HG02798 (cell line): ENCODE data around the gene RNU11.
"Not testable (repeated sequence)": the region's sequence is repeated elsewhere in the genome, so short reads cannot be mapped to it uniquely, and the experiment has no call there.

ENCODE experiments used
- ATAC-seq: cut with Tn5 transposase; IDR thresholded peaks from one replicate; pipeline ENCODE4 v1.9.1; 2021; ENCODE audit warnings: mild to moderate bottlenecking; ENCODE audit not compliant: unreplicated experiment, poor library complexity

The RNU11 gene

DNA sequence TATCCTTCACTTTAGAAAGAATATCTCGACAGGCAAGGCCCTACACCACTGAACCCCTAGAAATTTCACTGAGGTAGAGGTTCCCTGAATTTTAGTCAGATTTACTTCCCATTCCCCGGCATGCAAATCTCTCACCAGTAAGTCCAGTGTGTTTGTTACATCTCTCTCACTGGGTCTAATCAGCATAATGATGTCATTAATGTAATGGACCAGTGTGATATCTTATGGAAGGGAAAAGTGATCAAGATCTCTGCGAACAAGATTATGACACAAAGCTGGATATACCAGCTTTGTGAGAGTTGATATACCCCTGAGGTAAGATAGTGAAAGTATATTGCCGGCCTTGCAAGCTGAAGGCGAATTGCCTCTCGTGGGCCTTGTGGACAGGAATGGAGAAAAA is 7.9 kb downstream of the RNU11 start:
- no peak for ATAC-seq

- no peak for ATAC-seq
Measured at GRCh38 chr1:28663871-28664470, 15.6 kb downstream of the RNU11 start.

DNA sequence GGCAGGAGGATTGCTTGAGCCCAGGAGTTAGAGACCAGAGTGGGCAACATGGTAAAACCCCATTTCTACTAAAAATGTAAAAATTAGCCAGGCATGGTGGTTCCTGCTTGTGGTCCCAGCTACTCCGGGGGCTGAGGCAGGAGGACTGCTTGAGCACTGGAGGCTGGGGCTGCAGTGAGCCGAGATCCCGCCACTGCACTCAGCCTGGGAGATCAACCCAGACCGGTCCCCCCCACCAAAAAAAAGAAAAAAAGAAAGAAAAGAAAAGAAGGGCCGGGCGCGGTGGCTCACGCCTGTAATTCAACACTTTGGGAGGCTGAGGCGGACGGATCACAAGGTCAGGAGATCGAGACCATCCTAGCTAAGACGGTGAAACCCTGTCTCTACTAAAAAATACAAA is 18.4 kb downstream of the RNU11 start:
- ATAC-seq: no peak

GRCh38 chr1:28668191-28668955 is 20.0 kb downstream of the RNU11 start, which contains the start of gene GMEB1:
GMEB1 (plus strand) TSS chr1:28668784; CDS start chr1:28683613, 14,829 bp downstream.
- ATAC-seq: peak; percentile 83

DNA sequence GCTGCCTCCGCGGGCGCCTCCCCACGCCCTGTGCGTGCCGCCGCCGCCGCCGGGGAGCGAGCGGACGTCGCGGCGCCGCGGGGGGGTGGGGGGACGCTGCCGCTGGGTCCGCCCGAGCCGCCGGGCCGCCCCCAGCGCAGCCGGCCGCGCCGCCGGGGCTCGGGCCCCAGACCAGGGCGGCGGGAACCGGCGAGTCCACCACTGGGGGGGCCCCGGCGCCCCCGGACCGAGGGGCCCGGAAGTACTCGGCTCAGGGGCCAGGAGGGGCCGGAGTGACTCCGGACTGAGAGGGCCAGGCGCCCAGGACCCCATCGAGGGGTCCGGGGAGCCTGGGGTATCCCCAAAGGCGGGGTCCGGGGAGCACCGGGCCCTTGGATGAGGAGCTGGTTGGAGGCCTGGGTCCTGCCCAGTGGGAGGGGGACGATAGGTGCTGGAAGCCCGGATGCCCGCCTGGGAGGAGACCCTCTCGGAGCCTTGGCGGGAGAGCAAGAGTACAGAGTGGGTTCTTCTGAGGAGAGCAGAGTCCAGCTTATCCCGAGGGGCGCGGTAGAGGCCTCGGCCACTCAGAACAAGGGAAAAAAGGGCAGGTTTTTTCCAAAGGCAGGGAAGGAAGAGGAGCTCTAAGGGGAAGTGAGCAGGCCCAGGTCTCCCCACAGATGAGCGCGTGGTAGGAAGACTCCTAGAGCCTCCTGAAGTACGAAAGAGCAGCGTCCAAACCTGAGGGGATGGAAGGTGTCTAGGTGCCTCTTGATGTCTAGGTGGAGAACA is 20.7 kb downstream of the RNU11 start:
- ATAC-seq: peak; percentile 75

DNA sequence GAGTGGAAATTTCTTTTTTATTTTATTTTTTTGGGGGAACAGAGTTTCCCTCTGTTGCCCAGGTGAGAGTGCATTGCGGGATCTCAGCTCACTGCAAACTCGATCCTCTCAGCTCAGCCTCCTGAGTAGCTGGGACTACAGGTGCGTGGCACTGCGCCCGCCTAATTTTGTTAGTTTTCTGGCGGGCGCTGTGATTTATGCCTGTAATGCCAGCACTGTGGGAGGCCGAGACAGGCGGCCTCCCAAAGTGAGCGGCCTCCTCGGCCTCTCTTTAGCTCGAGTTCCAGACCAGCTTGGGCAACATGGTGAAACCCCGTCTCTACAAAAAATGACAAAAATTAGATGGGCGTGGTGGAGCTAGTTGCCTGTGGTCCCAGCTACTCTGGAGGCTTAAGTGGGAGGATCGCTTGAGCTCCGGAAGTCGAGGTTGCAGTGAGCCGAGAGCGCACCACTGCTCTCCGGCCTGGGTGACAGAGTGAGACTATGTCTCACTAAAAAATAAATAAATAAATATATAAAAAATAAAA is 22.9 kb downstream of the RNU11 start:
- no peak for ATAC-seq

DNA sequence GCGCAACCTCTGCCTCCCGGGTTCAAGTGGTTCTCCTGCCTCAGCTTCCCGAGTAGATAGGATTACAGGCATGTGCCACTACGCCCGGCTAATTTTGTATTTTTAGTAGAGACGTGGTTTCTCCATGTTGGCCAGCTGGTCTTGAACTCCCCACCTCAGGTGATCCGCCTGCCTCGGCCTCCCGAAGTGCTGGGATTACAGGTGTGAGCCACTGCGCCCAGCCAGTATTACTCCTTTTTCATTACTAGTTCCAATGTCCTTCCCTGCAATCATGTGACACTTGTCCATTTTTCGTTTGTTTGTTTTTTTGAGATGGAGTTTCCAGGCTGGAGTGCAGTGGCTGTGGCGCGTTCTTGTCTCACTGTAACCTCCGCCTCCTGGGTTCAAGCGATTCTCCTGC is 24.6 kb downstream of the RNU11 start:
- ATAC-seq: not testable (repeated sequence)

- no peak for ATAC-seq
Measured at GRCh38 chr1:28675924-28676257, 27.5 kb downstream of the RNU11 start.

DNA sequence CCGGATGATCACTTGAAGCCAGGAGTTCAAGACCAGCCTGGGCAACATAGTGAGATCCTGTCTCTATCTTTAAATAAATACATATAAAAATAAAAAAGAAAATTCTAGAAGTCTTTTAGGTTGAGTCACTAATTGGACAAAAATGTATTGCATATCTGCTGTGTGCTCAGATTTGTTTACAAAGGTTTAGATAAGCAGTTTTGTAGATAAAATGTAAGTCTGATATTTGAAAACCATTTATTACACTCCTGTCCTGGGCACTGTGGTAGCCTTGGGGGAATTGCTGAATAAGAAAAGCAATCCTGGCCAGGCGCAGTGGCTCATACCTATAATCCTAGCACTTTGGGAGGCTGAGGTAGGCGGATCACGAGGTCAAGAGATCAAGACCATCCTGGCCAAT is 31.8 kb downstream of the RNU11 start:
- no peak for ATAC-seq

- ATAC-seq: no peak
Measured at GRCh38 chr1:28682840-28683239, 34.4 kb downstream of the RNU11 start.

DNA sequence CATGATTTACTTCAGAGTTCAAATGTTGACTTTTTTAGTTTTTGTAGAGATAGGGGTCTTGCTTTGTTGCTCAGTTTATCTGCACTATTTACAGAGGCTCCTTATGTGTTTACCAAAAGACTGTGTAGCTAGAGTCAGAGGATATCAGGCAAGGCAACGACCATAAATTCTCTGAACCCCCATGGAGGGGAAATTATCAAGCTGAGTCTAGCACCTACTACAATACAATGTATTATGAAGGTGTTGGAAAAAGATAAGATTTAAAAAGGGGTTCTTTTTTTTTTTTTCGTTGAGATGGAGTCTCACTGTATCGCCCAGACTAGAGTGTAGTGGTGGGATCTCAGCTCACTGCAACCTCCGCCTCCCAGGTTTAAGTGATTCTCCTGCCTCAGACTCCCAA is 36.5 kb downstream of the RNU11 start:
- no peak for ATAC-seq

- ATAC-seq: not testable (repeated sequence)
Measured at GRCh38 chr1:28691627-28692026, 43.2 kb downstream of the RNU11 start.
